CD4-positive, alpha-beta T cell treated with Interleukin-15 for 4 hours (primary cell): ENCODE measurements around the gene OVAAL.
"Not testable (repeated sequence)": the region's sequence is repeated elsewhere in the genome, so short reads cannot be mapped to it uniquely, and the experiment has no call there.

ENCODE experiments used
- DNase-seq: peaks from one replicate; pipeline ENCODE4 v3.0.0-alpha.2; 2020; ENCODE audit warnings: low spot score

The OVAAL gene

DNA sequence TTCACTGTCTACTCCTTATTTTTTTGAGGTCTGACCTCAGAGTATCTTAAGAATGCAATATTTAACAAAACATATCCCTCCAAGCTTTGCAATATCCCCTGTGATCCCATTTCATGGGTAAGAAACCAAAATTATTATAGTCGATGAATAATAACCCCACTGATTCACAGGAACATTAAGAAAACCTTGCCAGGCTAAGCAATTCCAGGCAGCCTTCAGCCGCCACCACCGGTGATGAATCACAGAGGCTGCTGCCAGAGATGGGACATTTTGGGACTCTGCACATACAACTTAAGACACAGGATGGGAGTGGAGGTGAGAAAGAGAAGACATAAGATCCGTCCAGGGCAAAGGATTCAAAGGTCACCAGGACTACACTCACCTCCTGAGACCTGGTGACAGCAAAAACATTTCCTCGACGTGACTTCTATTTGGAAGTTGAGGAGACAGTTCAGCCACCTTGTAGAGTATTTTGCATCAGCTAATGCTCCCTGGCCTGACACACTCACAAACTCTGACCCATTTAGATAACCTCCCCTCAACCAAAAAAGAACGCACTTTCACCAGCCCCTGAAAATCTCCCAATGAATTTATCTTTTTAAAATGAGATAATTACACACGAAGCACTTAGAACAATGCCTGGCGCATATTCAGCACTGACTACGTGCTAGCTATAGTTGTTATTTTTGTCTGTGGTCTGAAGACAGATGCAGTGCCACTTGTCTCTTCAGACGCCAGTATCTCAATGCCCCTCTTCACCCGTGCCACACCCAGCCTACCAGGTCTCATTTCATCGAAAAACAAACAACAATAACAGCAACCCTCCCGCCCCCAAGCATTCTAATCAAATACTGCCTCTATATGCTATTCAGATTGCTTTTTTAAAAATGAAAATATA is 17.8 kb upstream of the OVAAL start:
- no peak for DNase-seq

- no peak for DNase-seq
Observed at GRCh38 chr1:180542113-180542837, 16.5 kb upstream of the OVAAL start.

DNA sequence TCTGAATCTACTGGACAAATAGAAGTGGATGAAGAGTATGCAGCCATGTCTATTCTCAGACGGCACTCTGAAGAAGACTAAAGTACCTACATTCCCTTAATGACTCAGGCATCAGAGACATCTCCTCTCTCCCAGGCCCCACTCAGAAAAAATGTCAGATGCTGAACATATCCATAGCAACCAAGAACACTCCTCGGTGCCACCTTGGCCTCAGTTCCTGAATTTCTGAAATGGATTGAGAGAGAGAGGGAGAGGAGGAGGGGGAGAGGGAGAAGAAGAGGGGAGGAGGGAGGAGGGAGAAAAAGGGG is 16.0 kb upstream of the OVAAL start:
- no peak for DNase-seq

DNA sequence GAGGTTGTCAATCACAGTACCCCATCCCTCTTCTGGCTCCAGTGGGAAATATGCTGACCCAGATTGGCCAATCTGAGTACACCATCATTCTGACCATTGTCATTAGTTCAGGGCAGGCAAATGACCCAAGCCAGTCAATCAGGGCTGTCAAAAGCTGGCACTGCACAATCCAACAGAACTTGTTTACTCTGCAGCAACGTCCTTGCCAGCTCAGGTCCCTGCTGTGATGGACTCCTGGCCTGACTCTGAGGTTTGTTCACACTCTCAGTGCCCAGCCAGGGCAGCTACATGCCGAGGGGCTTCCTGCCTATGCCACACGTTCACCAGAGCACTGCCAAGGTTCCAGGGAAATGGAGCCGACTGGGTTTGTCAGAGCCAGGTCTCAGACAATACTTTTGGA is 14.7 kb upstream of the OVAAL start:
- DNase-seq = no peak

GRCh38 chr1:180545991-180546390 is 12.8 kb upstream of the OVAAL start:
- DNase-seq = no peak

DNA sequence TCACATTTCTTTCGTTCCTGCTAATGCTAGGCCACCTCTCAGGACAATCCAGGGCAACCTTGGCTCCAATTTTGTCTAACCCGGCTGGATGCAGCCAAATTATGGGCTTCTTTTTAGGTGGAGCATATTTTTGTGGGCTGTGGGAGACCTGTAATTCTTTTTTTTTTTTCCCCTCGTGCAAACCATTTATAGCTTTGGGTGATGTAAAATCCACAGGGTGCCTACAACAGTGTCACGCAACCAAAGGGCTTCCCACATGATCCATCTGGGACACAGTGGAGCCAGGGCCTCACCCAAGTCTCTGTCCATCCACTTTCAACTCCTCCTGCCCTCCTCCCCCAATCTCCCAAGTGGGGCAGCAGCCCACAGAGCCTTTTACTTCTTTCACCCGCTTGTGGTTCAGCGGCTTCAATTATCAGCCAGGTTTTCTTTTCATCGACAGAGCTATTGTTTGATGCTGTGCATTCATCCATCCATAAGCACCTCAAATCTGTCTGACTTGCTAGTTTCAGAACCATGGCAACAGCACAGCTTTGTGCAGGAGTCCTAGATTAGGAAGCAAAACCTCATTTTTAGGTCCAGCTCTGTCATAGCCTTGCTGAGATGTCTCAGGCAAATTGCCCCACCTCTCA is 10.0 kb upstream of the OVAAL start:
- DNase-seq = no peak

GRCh38 chr1:180549770-180550169 is 9.0 kb upstream of the OVAAL start:
- not testable (repeated sequence) for DNase-seq

- DNase-seq = no peak
Observed at GRCh38 chr1:180550241-180550640, 8.5 kb upstream of the OVAAL start.

- DNase-seq = no peak
Observed at GRCh38 chr1:180551997-180552396, 6.8 kb upstream of the OVAAL start.

DNA sequence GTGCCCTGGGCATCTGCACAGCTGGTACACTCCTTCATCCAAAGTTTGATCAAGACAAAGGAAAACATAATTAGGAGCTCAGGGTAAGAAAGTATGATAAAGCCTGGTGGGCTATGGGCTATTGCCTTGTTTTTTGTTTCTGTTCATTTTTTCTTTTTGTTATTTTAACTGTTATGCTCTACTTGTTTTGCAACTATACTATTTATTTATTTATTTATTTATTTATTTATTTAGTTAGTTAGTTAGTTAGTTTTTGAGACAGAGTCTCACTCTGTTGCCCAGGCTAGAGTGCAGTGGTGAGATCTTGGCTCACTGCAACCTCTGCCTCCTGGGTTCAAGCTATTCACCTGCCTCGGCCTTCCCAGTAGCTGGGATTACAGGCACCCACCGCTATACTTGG is 5.7 kb upstream of the OVAAL start:
- not testable (repeated sequence) for DNase-seq

- no peak for DNase-seq
Observed at GRCh38 chr1:180555411-180555810, 3.4 kb upstream of the OVAAL start.

DNA sequence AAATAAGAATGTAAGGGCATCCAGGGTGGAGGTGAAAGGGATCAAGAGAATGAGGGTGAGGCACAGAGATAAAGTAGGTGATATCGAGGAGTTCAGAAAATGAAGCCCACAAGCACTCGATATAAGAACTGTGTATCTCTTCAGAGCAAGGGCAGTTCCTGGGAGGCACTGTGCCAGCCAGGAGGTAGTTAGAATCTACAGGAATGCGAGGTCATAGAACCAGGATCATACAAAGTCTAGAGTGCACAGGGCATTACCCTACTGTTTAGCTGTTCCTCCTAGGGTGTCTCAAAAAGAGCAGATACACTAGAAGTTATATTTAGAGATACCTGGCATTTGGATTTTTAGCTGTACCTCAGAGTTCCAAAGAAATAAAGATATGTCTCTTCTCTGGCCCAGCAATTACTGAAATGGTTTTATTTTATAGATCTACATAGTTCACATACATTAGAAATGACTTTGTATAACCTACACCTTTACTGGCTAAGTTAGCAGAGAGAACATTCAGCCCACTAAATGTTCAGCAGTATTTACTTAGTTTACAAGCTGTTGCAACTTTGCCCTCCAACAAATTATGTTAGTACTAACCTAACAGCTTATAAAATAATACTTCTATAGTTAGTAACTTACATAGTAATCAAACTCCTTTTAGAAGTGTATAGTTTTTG is 1.6 kb downstream of the OVAAL start:
- no peak for DNase-seq

DNA sequence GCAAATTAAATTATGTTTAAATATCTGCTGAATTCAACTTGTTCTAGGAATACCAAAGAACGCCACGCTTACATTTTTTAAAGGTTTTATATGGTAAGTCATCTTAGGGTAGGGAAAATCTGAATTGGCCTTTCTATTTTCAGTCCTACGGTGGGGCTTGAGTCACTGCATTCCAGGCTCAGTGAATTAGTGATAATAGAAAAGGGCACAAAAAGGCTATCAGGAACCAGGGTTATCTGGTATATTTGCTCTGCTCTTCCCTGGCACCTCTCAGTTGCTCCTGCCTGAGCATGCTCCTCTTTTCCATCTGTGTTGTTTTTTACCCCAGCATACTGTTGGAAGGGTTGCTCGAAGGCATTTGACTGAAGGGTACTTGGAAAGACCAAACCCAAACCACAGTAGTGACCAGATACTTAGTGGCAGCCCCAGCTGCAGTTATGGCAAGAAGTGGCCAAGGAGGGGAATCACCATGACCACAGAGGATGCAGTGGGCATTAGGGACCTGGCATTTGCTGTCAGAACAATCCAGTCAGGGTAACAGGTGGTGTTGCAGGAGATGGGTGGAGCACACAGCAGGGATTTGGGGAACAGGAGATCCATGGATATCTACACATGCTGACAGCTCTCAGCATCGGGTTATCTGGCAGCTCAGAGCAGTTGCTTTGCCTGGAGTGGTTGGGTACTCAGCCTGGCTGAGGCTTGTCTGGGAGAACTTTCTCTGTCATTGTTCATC is 2.3 kb downstream of the OVAAL start:
- DNase-seq = no peak

GRCh38 chr1:180562640-180563025 is 3.9 kb downstream of the OVAAL start:
- no peak for DNase-seq

- no peak for DNase-seq
Observed at GRCh38 chr1:180563026-180563827, 4.5 kb downstream of the OVAAL start.

- DNase-seq = no peak
Observed at GRCh38 chr1:180565121-180565871, 6.5 kb downstream of the OVAAL start.

DNA sequence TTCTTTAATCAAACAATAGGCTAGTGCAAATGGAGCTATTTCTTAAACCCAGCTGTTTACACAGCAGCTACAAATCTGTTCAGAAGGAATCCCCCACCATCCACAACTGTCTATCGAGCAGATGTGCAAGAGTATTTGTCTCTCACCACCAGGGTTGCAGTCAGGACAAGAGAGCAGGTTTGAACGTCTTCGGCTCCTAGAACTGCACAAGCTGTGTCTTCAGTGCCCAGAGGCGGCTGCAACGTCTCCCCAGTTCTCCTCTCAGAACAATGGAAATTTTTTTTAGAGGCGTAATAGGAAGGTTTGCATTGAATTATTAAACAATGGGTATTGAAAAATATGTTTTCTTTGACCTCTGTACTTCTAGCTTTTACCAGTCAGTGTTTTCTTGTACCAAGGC is 7.3 kb downstream of the OVAAL start:
- no peak for DNase-seq

DNA sequence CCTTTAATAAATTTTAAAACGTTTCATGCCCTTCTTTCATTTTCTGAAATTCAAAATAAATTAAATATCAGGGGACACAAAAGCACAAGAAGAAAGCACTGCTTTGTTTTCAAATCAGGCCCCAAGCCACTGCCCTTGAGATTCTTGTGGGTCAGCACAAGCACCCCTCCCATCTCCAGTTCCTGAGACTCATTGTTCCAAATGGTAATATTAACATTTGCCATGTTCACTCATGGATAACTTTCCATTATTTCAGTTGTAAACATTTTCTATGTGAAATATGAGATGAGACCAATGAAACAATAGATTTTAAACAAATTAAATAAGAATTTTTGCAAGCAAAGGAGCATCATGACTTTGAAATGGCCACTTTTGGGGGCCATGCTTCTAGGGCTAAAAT is 7.7 kb downstream of the OVAAL start:
- DNase-seq = no peak

- no peak for DNase-seq
Observed at GRCh38 chr1:180567654-180568053, 8.9 kb downstream of the OVAAL start.

DNA sequence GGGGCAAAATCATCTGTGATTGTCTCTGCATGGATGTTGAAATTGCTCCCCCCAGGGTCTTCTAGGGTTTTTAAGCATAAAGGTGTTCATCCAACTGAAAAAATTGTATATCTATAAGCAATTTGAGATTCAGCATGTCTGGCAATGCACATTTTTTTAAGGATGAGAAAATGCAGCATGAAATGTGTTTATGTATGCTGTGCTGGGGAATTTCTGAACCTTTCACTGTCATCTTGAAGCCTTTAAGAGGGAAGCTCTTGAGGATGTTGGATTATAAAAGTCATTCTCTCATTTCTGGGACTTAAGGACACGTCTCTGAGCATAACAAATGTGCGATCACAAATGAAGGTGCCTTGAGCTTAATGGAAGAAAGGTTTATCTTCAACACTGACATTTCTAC is 9.4 kb downstream of the OVAAL start:
- no peak for DNase-seq
